IPS DF 6.9 (cell line): ENCODE data around the gene SHROOM2.

ENCODE experiments used
- DNase-seq: peaks from one replicate; pipeline ENCODE4 v3.0.0-alpha.2; 2013; ENCODE audit warnings: low read depth, low spot score
- H3K27ac ChIP-seq: one replicate; pipeline ENCODE4 v1.5.1; 2013; ENCODE audit warnings: low read length, control low read depth
- H3K27me3 ChIP-seq: 2 replicates; pipeline ENCODE4 v1.6.1; 2013; ENCODE audit warnings: mild to moderate bottlenecking, low read length; ENCODE audit not compliant: control insufficient read depth, insufficient read depth
- H3K36me3 ChIP-seq: 2 replicates; pipeline ENCODE4 v1.6.1; 2013; ENCODE audit warnings: low read length; ENCODE audit not compliant: control insufficient read depth, insufficient read depth
- H3K4me1 ChIP-seq: 2 replicates; pipeline ENCODE4 v1.6.1; 2013; ENCODE audit warnings: low read length; ENCODE audit not compliant: control insufficient read depth, insufficient read depth
- H3K4me3 ChIP-seq: 2 replicates; pipeline ENCODE4 v1.5.1; 2013; ENCODE audit warnings: mild to moderate bottlenecking, low read length
- H3K9me3 ChIP-seq: 2 replicates; pipeline ENCODE4 v1.6.1; 2013; ENCODE audit warnings: low read length, inconsistent platforms; ENCODE audit not compliant: control insufficient read depth, insufficient read depth
- WGBS: extraction: QIAGEN DNeasy Blood & Tissue Kit; methylation state at CpG from one replicate; pipeline ENCODE4 v1.1.7; 2013; ENCODE audit warnings: mixed read lengths, missing lambda C conversion rate; ENCODE audit not compliant: insufficient read length, insufficient coverage; 5-methylcytosine and 5-hydroxymethylcytosine counted together

SHROOM2 gene

DNA sequence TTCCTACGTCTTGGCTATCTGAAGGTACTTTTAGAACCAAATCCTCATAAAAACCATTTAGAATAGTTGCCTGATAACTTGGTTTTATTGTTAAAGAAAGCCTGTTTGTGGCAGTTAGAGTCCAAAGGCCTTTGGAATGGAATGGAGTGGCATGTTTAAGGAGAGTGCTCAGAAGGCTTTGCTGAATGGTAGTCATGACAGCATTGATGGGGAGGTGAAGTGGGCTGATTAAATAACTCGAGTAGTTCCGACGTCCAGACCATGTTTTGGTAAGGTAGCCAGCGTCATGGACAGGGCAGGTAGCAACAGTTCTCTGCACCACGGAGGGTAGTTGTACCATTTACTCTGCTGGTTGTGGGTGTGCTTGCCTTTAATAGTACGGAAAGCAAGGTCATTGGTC, 94.6 kb downstream of the SHROOM2 start:
- Histone ChIP-seq H3K9me3 (no peaks in the 10 kb centered on the region), H3K27me3 (no peaks in the 10 kb centered on the region), H3K4me1 (no peaks in the 10 kb centered on the region), H3K36me3 (no peaks in the 10 kb centered on the region), H3K27ac (no peak overlapping the region), H3K4me3 (no peak overlapping the region)
- DNase-seq = no peak
- no CpG with 5 or more reads among the region's 7 CpGs for WGBS

- Histone ChIP-seq H3K36me3 (no peaks in the 10 kb centered on the region), H3K4me3 (no peak overlapping the region), H3K27me3 (no peaks in the 10 kb centered on the region), H3K9me3 (no peaks in the 10 kb centered on the region), H3K4me1 (no peaks in the 10 kb centered on the region), H3K27ac (no peak overlapping the region)
- no peak for DNase-seq
- no CpG with 5 or more reads among the region's 15 CpGs for WGBS
These were observed 96.6 kb downstream of the SHROOM2 start for GRCh38 chrX:9882669-9883446.

DNA sequence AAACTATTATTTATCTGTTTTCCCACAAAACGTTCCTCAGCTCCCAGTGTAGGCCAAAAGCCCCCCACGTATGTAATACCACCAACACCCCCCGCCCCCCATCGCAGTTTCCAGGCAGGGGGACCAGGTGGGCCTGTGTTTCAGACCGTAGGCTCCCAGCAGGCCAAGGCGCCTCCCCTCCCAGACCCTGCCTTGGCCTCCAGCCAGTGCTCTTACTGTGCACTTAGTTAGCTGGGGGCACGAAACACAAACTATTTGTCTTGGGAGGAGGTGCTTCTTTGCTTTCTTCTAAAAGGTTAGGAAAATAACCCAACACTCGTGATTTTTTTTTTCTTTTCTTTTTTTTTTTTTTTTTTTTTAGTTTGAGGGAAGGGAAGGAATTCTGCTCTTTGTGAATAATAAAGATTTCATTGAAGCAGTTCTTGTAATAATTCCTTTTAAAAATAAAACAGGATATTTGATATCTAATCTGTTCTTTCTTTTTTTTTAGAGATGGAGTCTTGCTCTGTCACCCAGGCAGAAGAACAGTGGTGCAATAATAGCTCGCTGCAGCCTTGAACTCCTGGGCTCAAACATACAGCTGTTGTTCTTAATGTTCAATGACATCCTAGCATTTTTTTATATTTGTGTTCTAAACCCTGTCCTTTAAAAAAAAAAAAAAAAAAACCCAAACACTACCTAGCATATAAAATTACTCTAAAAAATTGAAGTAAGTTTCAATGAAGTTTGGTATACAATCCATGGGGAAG, 98.0 kb downstream of the SHROOM2 start:
- Histone ChIP-seq H3K27ac (no peak overlapping the region), H3K4me3 (no peak overlapping the region), H3K36me3 (no peaks in the 10 kb centered on the region), H3K9me3 (no peaks in the 10 kb centered on the region), H3K27me3 (no peaks in the 10 kb centered on the region), H3K4me1 (no peaks in the 10 kb centered on the region)
- WGBS = no CpG with 5 or more reads among the region's 9 CpGs
- DNase-seq = no peak

GRCh38 chrX:9885150-9885549, 98.9 kb downstream of the SHROOM2 start:
- no peaks in the 10 kb centered on the region for H3K27me3 ChIP-seq
- H3K27ac ChIP-seq = no peak overlapping the region
- H3K36me3 ChIP-seq = no peaks in the 10 kb centered on the region
- DNase-seq = no peak
- no peaks in the 10 kb centered on the region for H3K9me3 ChIP-seq
- no peak overlapping the region for H3K4me3 ChIP-seq
- no peaks in the 10 kb centered on the region for H3K4me1 ChIP-seq
- no CpG with 5 or more reads among the region's 8 CpGs for WGBS

GRCh38 chrX:9887659-9888297, 101.5 kb downstream of the SHROOM2 start:
- Histone ChIP-seq H3K36me3 (no peaks in the 10 kb centered on the region), H3K4me1 (no peaks in the 10 kb centered on the region), H3K9me3 (no peaks in the 10 kb centered on the region), H3K27me3 (no peaks in the 10 kb centered on the region), H3K4me3 (no peak overlapping the region), H3K27ac (no peak overlapping the region)
- no peak for DNase-seq
- no CpG with 5 or more reads among the region's 11 CpGs for WGBS

- H3K27ac ChIP-seq = no peak overlapping the region
- no peak overlapping the region for H3K4me3 ChIP-seq
- H3K9me3 ChIP-seq = no peaks in the 10 kb centered on the region
- H3K4me1 ChIP-seq = no peaks in the 10 kb centered on the region
- no peaks in the 10 kb centered on the region for H3K36me3 ChIP-seq
- DNase-seq = no peak
- WGBS = no CpG with 5 or more reads among the region's 6 CpGs
- H3K27me3 ChIP-seq = no peaks in the 10 kb centered on the region
These were observed 102.8 kb downstream of the SHROOM2 start for GRCh38 chrX:9888953-9889470.

DNA sequence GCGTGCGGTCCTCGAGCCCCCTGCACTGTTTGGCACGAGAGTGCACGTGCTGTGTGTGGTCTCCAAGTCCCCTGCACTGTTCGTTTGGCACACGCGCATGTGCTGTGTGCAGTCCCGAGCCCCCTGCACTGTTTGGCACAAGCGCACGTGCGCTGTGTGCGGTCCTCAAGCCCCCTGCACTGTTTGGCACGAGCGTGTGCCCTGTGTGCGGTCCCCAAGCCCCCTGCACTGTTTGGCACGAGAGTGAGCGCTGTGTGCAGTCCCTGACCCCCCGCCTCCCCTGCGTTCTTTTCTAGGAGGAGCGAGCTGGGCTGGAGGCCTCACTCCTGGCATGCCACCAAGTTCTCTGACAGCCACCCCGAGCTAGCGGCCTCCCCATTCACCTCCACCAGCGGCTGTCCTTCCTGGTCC, 104.5 kb downstream of the SHROOM2 start:
- Histone ChIP-seq H3K9me3 (no peaks in the 10 kb centered on the region), H3K4me3 (no peak overlapping the region), H3K4me1 (no peaks in the 10 kb centered on the region), H3K27ac (no peak overlapping the region), H3K36me3 (peaks cover 2% of the 10 kb centered on the region; the same call in 1 of the 2 replicates), H3K27me3 (no peaks in the 10 kb centered on the region)
- no peak for DNase-seq
- WGBS = no CpG with 5 or more reads among the region's 24 CpGs

- Histone ChIP-seq H3K4me3 (no peak overlapping the region), H3K9me3 (no peaks in the 10 kb centered on the region), H3K36me3 (peaks cover 9% of the 10 kb centered on the region), H3K4me1 (no peaks in the 10 kb centered on the region; the same call in 1 of the 2 replicates), H3K27ac (no peak overlapping the region), H3K27me3 (no peaks in the 10 kb centered on the region)
- no CpG with 5 or more reads among the region's 36 CpGs for WGBS
- DNase-seq = no peak
These were observed 109.1 kb downstream of the SHROOM2 start for GRCh38 chrX:9895225-9895912.

DNA sequence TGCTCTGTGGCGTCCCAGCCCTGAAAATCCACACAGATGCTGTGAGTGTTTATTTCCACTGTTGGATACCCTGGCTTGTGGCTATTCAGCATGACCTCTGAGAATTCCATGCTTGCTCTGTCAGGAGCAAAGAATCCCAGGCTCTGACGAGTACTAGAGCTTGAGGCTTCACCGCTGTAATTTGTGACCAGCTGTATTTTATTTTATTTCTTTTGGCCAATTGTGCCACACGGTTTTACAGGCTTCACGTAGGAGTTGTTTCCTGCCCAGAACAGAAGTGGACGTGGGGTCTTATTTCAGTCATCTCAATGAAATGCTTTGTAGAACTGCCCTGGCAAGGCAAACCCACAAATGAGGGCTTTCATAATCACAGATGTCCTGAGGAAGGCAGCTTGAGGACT, 111.5 kb downstream of the SHROOM2 start:
- no peaks in the 10 kb centered on the region for H3K9me3 ChIP-seq
- H3K36me3 ChIP-seq = peaks cover 9% of the 10 kb centered on the region
- no CpG with 5 or more reads among the region's 6 CpGs for WGBS
- H3K27ac ChIP-seq = no peak overlapping the region
- DNase-seq = no peak
- no peaks in the 10 kb centered on the region; the same call in 1 of the 2 replicates for H3K4me1 ChIP-seq
- no peak overlapping the region for H3K4me3 ChIP-seq
- H3K27me3 ChIP-seq = no peaks in the 10 kb centered on the region

GRCh38 chrX:9899640-9900111, 113.4 kb downstream of the SHROOM2 start:
- peaks cover 9% of the 10 kb centered on the region for H3K36me3 ChIP-seq
- H3K27ac ChIP-seq = no peak overlapping the region
- no peaks in the 10 kb centered on the region for H3K9me3 ChIP-seq
- no peaks in the 10 kb centered on the region; the same call in 1 of the 2 replicates for H3K4me1 ChIP-seq
- no peaks in the 10 kb centered on the region for H3K27me3 ChIP-seq
- no peak overlapping the region for H3K4me3 ChIP-seq
- no CpG with 5 or more reads among the region's 17 CpGs for WGBS
- DNase-seq = no peak
